WTC11 (cell line): ENCODE data around the gene RNASE12.

Experiments
- ETV6 ChIP-seq: sonication (generic); formaldehyde crosslinking; IDR thresholded peaks from 2 replicates; pipeline ENCODE4 v1.8.1; 2022; ENCODE audit warnings: mild to moderate bottlenecking, missing genetic modification reagents
- ZBTB21 ChIP-seq: sonication (generic); formaldehyde crosslinking; IDR thresholded peaks from 2 replicates; pipeline ENCODE4 v1.8.1; 2023; ENCODE audit warnings: mild to moderate bottlenecking, missing genetic modification reagents, borderline replicate concordance
- ZNF416 ChIP-seq: fragments of 250-450 bp; sonication (Bioruptor Pico); IDR thresholded peaks from 2 replicates; pipeline ENCODE4 v1.9.0; 2021; ENCODE audit warnings: mild to moderate bottlenecking, inconsistent platforms
- TF ChIP-seq, protein P1 (sequence below): sonication (generic); formaldehyde crosslinking; IDR thresholded peaks from 2 replicates; pipeline ENCODE4 v1.8.1; 2022; ENCODE audit warnings: missing genetic modification reagents, borderline replicate concordance
- TF ChIP-seq, protein P2 (sequence below): fragments of 200-600 bp; IDR thresholded peaks from 2 replicates; pipeline ENCODE4 v1.8.0; 2022; ENCODE audit warnings: antibody characterized with exemption

DNA sequence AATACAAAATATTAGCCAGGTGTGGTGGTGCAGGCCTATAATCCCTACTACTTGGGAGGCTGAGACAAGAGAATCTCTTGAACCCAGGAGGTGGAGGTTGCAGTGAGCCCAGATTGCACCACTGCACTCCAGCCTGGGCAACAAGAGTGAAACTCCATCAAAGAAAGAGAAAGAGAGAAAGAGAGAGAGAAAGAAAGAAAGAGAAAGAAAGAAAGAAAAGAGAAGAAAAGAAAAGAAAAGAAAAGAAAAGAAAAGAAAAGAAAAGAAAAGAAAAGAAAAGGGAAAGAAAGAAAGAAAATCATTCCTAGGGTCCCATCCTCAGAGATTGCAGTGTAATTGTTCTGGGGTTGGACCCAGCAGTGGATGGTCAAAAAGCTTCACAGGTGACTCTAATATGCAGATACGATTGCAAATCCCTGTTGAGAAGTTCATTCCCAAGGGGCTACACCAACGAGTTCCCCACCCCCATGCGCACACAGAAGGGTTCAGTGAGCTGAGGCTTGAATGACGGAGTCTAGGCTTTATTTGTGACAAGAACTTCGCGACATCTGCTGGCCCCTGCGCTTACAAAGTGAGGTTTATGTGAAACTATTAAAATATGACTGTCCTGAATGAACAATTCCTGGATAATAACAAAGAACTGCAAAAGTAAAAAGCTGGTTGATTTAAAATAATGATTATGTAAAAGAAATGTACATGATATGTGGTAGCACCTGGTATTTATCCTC lies 17.4 kb upstream of the RNASE12 start:
- TF ChIP-seq, protein P1, sequence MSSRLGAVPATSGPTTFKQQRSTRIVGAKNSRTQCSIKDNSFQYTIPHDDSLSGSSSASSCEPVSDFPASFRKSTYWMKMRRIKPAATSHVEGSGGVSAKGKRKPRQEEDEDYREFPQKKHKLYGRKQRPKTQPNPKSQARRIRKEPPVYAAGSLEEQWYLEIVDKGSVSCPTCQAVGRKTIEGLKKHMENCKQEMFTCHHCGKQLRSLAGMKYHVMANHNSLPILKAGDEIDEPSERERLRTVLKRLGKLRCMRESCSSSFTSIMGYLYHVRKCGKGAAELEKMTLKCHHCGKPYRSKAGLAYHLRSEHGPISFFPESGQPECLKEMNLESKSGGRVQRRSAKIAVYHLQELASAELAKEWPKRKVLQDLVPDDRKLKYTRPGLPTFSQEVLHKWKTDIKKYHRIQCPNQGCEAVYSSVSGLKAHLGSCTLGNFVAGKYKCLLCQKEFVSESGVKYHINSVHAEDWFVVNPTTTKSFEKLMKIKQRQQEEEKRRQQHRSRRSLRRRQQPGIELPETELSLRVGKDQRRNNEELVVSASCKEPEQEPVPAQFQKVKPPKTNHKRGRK (CRISPR knock-in tag), result peak; percentile 50; the same call in 1 of the 2 replicates
- TF ChIP-seq ETV6 (CRISPR knock-in tag), result no peak
- TF ChIP-seq, protein P2, sequence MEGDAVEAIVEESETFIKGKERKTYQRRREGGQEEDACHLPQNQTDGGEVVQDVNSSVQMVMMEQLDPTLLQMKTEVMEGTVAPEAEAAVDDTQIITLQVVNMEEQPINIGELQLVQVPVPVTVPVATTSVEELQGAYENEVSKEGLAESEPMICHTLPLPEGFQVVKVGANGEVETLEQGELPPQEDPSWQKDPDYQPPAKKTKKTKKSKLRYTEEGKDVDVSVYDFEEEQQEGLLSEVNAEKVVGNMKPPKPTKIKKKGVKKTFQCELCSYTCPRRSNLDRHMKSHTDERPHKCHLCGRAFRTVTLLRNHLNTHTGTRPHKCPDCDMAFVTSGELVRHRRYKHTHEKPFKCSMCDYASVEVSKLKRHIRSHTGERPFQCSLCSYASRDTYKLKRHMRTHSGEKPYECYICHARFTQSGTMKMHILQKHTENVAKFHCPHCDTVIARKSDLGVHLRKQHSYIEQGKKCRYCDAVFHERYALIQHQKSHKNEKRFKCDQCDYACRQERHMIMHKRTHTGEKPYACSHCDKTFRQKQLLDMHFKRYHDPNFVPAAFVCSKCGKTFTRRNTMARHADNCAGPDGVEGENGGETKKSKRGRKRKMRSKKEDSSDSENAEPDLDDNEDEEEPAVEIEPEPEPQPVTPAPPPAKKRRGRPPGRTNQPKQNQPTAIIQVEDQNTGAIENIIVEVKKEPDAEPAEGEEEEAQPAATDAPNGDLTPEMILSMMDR, result no peak
- no peak for TF ChIP-seq ZNF416
- TF ChIP-seq ZBTB21, result no peak
